ENCODE results near the gene OR8D1.

GRCh38 chr11:124311269-124311668 lies 2.5 kb downstream of the OR8D1 start:
- TF ChIP-seq EZH2 (IDR thresholded peaks at IDR 0.05; ENCODE audit: borderline replicate concordance, low read depth, low read length, severe bottlenecking), result no peak
- no peak for TF ChIP-seq CTCF (IDR thresholded peaks at IDR 0.05; ENCODE audit: borderline replicate concordance, extremely low read depth, low read length, poor library complexity, severe bottlenecking)
